ENCODE results near the gene MARCHF2.

GRCh38 chr19:8430650-8431049 lies 17.5 kb downstream of the MARCHF2 start:
- TF ChIP-seq POLR2A (IDR thresholded peaks at IDR 0.05) = no peak
- no peak for TF ChIP-seq CTCF (IDR thresholded peaks at IDR 0.05)
